GM18526 (cell line): ENCODE results near the gene ACSF3.

ENCODE experiments used
- POLR2A ChIP-seq: IDR thresholded peaks from 3 replicates; pipeline ENCODE4 v1.6.1; 2011; ENCODE audit not compliant: insufficient read length; ENCODE audit errors: extremely low read depth

The ACSF3 gene

DNA sequence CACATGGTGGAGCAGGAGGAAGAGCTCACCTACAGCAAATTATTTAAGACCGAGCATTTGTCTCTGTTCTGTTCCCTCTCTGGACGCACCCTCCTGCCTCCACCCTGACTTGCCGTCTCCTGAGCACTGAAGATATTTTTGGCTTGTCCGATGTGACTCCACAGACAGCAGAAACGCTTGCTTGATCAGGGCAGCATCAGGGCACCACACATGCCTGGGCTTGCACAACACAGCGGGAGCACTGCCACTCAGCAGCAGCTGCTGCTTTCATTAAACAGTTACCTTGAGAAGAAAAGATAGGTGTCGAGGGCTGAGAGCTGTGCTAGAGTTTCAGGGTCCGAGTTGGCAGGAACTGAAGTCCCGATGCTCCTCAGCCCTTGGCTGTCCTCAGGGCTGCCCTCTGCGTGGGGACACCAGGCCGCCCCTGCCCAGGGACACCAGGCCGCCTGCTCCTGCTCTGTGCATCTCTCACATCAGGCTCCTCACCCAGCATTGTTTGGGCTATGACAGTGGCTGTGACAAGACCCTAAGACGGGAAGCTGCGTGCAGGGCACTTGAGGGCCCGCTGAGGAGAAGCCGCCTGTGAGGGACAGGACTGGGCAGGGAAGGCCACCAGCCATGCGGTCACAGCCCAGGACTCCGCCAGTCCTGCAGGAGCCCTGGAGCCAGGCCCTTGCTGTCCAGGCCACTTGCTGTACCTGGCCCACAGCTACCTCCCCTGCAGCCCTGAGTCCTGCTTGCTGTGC is 56.6 kb downstream of the ACSF3 start:
- no peak for TF ChIP-seq POLR2A

DNA sequence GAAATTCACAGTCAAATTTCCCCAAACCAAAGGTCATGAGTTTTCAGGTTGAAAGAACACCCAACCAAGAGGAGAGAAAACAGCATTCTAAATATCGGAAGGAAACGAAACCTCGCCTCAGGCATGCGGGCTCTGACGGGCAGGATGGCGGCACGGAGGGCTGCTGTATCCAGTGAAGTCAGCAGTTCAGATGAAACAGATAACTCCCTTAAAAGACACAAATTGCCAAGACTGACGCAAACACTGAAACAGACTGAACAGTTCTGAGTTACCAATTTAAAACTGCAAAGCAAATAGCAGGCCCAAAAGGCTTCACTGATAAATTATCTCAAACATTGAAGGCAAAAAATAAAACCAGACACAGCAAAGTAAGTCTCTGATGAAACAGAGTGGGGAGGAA is 57.3 kb downstream of the ACSF3 start:
- no peak for TF ChIP-seq POLR2A

DNA sequence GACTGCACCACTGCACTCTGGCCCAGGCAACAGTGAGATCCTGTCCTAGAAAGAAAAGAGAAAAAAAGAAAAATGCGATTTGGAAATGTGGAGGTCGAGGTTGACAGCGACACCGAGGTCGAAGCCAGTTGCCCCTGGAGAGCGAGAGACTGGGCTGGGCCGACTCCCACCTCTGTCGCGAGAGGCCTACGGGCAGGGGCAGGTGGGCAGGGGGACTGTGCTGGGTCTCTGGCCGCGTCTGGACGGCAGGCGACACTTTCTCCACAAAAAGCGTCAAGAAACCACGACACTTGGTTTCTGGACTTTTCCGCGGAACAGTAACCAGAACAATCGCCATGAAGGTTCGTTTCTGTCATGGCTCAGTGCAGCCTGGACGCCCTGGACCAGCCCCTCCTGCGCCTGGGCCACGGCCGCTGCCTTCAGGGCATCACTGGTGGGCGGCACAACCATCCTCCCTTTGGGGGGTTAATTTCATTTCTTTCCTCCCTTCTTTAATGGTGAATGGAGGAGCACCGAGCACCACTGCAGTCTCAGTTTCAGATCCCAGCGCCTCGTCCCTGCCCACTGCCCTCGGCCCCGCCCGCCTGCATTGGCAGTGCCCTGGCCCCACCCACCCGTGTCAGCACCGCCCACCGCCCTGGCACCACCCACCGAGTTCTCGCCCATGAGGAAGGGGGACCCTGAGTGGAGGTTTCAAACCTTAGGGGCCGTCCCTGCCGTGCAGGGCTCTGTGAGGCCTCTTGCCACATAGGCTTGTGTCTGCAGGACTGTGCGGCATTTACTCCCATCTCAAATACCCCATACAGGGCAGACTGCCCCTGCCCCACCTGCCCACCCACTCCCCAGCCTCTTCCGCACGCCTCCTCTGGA is 59.4 kb downstream of the ACSF3 start:
- TF ChIP-seq POLR2A = no peak

DNA sequence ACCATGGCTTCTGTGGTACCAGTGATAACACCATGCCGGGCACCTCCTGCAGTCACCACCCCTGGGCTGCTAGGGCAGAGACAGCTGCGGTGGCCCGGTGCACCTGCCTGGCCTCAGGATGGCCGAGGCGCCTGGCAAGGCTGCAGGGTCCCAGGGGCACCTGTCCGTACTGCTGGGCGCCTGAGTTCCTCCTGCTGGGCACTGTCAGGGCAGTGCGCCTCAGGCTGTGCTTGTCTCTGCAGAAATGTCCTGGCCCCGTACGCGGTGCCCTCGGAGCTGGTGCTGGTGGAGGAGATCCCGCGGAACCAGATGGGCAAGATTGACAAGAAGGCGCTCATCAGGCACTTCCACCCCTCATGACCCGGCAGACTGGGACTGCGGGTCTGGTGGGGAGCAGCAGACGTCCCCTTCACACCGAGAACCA is 60.2 kb downstream of the ACSF3 start:
- TF ChIP-seq POLR2A = no peak

DNA sequence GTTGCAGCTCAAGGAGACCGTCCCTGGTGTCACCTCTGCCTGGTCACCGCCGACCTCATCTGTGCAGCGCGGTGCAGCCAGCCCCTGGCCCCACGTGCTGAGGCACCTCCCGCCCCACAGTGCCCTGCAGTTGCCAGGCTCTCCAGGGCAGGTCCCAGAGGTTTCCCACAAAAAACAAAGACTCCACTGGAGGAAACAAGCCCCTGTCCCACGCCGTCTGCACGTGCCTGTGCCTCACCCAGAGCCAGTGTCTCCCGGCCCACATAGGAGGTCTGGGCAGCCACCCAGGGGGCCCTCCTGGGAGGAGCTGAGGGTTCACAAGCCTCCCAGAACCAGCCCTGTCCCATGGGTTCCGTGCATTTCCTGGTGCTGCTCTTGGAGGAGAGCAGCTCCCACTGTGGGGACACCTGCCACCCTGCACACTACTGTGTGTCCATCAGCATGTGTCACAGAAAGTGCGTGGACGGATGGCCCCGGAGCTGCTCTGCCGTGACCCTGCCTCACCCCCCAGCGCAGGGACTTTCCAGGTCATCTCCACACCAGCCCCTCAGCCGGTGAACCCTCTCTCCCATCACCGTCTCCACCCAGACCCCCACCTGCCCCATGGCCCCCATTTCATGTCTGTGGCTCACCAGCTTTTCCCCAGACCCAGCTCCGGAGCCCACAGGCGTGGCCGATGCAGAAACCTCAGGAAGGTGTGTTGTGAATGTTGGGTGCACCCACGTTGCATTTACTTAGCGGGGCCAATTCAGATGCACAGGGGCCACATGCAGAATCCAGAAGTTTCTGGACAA is 60.9 kb downstream of the ACSF3 start:
- TF ChIP-seq POLR2A = no peak

DNA sequence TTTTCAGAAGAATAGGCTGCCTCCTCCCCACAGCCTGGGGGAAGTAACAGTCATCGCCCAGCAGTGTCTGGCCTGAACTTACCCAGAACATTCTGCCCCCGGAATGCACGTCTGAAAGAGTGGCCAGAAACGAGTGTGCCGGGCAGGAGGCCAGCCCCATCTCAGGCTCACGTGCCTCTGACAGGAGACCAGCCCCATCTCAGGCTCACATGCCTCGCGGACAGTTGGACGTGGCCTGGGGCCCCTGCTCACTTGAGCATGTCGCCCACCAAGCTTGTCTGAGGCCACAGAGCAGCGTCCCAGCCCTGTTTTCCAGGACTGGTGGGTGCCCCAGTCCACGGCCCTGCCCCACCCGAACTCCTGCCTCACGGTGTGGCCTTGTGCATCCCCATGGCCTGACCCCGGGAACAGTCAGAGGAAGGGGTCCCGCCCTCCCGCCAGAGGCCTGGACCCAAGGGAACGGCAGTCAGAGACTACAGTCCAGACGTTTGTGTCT is 61.6 kb downstream of the ACSF3 start:
- no peak for TF ChIP-seq POLR2A

DNA sequence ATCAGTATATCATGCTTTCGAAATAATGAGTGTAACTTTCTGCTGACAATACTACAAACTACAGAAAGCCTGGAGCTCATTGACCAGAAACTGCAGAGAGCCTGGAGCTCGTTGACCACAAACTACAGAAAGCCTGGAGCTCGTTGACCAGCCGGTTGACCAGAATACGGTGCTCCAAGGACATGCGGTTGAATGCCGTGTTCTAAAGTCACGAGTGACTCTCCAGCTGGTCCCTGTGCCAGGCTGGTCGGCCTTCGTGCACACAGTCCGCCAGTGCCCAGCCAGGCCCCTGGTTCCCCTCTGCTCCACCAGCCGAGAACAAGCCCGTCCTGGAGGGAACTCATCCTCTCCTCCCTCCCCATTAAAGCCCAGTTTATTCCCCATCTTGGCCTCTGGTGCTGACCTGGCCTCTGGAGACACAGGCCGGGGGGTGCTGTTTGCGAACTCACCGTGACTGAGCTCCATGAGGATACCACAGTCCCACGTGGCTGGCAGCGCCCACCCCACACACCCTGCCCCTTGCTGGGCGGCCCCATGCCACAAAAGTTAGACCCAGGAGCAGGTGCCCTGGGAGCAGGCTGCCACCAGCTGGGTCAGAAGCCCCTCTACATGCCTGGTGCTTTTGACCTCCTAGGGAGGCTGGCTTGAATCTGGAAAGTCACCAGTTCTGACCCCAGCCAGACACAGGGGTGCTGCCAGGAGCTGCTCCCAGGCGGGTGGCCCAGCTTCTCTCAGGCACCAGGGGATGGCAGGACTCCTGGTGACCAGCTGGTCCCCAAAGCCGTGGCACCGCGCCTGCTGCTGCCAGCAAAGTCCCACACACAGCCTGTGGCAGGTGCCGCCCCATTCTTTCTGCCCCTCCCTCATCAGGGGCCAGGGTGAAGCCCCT is 62.4 kb downstream of the ACSF3 start:
- TF ChIP-seq POLR2A = no peak

DNA sequence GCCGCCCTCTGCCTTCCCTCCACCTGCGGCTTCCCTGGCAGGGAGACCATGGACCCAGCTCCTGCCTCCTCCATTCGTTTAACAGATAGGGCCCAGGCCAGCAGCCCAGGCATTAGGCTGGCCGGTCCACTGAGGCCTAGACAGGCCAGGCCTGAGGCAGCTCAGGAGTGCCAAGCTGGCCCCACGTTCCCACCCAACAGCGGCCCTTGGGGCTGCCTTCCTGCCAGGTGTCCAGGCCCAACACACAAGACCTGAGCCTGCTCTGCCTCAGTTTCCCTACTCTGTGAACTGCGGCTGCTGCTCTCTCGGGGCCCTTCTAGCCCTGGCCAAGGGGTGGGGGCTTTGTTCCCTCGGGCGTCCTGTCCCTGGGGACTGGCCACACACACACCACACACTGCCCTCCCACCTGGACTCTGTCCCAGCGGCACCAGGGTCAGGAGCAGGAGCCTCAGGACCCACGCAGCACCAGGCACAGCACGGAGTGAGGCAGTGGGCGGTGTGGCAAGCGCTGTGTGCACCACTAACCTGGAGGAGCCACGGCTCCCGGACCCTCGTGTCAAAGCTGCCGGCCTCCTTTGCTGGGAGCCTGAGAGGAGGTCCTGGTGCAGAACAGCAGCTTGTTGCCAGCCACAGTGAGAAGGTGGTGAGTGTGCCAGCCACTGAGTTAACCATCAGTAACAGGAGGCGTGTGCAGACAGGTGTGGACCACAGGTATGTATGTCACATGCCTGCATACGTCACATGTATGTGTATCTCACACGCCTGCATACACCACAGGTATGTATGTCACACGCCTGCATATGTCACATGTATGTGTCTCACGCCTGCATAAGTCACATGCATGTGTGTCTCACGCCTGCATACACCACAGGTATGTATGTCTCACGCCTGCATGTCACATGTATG is 63.3 kb downstream of the ACSF3 start:
- no peak for TF ChIP-seq POLR2A

DNA sequence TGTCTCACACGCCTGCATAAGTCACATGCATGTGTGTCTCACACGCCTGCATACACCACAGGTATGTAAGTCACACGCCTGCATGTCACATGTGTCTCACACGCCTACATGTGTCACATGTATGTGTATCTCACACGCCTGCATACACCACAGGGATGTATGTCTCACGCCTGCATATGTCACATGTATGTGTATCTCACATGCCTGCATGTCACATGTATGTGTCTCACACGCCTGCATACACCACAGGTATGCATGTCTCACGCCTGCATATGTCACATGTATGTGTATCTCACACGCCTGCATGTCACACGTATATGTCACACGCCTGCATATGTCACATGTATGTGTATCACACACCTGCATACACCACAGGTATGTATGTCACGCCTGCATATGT is 64.1 kb downstream of the ACSF3 start:
- TF ChIP-seq POLR2A = no peak

DNA sequence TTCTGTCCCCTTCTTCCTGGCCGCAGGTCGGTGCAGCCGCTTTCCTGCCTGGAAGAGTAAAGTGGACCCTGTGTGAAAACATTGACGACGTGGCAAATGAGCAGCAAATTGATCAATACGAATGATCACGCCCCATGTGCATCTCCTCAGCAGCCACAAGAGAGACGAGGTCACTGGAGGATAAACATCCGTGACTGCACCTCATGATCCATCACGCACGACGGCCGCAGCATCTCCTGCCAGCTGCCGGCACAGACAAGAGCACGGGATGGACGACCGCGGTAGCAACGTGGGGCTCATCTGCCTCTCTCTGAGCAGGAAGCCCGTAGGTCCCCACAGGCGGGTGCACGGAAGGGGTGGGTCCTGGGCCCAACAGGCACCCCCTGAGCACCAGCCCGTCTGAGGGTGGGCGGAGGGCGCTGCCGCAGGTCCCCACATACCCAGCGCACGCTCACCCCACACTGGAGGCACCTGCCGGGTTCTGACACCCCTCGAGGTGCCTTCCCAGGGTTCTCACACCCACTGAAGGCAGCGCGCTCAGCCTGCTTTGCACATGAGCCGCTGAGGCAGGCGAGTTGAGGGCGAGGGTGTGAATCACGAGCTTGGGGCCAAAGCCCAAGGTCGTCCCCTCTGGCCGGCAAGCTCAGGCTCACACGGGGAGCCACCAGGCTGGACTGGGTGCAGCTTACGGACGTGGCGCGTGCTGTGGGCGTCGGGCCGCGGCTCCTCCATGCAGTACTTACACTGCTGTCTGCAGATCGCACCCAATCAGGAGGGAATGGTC is 65.6 kb downstream of the ACSF3 start:
- no peak for TF ChIP-seq POLR2A

DNA sequence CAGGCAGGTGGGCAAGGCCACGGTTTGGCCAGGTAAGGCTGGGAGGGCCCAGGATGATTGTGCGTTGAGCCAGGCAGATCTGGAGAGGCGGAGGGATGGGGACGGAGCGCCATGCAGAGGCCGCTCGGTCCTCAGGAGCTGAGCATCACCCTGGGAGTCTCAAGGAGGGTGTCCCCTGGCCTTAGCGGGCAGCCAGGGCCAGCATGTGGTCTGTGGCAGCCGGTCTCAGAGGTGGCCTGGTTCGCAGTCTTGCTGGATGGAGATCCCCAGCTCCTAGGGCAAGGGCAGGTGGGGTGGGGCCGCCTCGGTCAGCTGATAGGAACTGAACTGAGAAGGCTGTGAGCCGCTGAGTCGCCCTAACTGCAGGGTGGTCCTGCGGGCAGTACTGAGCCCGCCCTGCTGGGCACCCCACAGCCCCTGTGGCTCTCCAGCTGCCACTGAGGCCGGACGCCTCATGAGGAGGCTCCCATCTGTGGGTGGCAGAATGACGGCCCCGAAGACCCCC is 66.2 kb downstream of the ACSF3 start:
- TF ChIP-seq POLR2A = no peak

DNA sequence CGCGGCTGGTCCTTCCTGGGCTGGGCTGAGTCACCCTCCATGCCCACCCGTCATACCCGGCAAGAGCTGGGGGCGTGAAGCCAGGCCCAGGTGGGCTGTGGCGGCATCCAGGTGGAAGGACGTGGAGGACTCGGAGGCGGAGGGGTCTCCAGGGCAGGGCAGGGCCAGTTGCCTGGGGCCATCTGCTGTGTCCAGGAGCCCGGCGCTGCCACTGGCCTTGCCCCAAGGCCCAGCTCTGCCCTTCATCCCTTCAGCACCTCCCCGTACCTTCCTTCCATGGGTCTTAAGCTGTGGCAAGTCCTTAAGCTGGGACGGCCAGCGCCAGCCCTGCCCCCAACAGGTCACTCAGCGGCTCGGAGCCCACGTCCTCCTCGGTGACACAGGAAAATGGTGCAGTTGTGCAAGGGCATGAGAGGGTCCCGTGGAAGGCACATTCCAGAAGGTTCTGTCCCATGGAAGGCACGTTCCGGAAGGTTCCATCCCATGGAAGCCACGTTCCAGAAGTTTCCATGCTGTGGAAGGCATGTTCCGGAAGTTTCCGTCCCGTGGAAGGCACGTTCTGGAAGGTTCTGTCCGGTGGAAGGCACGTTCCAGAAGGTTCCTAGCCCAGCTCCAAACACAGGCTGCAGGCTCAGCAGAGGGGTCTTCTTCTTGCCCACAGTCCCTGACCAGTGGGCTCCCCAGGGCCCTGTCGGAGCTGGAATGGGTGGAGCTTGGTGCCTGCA is 67.5 kb downstream of the ACSF3 start:
- no peak for TF ChIP-seq POLR2A
